Lower leg skin (tissue), 4 donors: ENCODE data around the gene MRPL58. TPM values are rescaled to one million over a fixed set of nuclear protein-coding genes. Genes with fewer than 3 reads are reported as not detected.
A peak's percentile ranks its signal among the peaks of the same experiment; 100 is the strongest.

Source experiments
- DNase-seq, 2 donors: peaks; one replicate each; pipeline ENCODE4 v3.0.0-alpha.2; 2019; ENCODE audit warnings: low spot score in 2 of 2
- H3K4me3 ChIP-seq: fragments of 200-600 bp; sonication (generic); 2 replicates; pipeline ENCODE4 v1.5.1; 2017; ENCODE audit warnings: mild to moderate bottlenecking, low read depth; ENCODE audit not compliant: poor library complexity, severe bottlenecking
- POLR2A ChIP-seq, 2 donors: fragments of 450-650 bp; IDR thresholded peaks; one replicate each; pipeline ENCODE4 v1.6.1; 2016 to 2017; ENCODE audit warnings: antibody characterized with exemption in 2 of 2, mild to moderate bottlenecking in 1 of 2, moderate library complexity in 1 of 2
- WGBS, 2 donors: methylation state at CpG; one replicate each; pipeline ENCODE4 v1.1.5; 2018; 5-methylcytosine and 5-hydroxymethylcytosine counted together
- intact Hi-C: fragments of 100-400 bp; cut with DNase I; formaldehyde crosslinking; loops from one replicate; pipeline ENCODE4 v1.15.0; 2023; ENCODE audit warnings: low total_unique reads
- total RNA-seq, 4 donors: library from RNA; depleted of rRNA; stranded (reverse); fragments of >200 nt; gene quantifications; one replicate each; pipeline ENCODE4 v1.1.0, GENCODE V29; 2016
- TF ChIP-seq, protein P1 (sequence below), 3 donors: fragments of 450-650 bp; IDR thresholded peaks; one replicate each; pipeline ENCODE4 v1.5.1; 2016; ENCODE audit warnings: antibody characterized with exemption in 3 of 3, mild to moderate bottlenecking in 3 of 3, moderate library complexity in 2 of 3

Gene MRPL58
- total RNA-seq, 4 donors from 2014 or later, result 48.6 to 76.4 (median 58.8) TPM

GRCh38 chr17:75046407-75047289 is 34.2 kb downstream of the MRPL58 start, which contains the start of the genes ATP5PD and KCTD2:
ATP5PD (minus strand) TSS chr17:75046969; CDS start chr17:75042650, 4,319 bp downstream.
KCTD2 (plus strand) TSS chr17:75047225; CDS start chr17:75047251, 26 bp downstream.
- DNase-seq, result peak; percentile 94 to 99
- intact Hi-C loops, result no loop called here
- TF ChIP-seq, protein P1, sequence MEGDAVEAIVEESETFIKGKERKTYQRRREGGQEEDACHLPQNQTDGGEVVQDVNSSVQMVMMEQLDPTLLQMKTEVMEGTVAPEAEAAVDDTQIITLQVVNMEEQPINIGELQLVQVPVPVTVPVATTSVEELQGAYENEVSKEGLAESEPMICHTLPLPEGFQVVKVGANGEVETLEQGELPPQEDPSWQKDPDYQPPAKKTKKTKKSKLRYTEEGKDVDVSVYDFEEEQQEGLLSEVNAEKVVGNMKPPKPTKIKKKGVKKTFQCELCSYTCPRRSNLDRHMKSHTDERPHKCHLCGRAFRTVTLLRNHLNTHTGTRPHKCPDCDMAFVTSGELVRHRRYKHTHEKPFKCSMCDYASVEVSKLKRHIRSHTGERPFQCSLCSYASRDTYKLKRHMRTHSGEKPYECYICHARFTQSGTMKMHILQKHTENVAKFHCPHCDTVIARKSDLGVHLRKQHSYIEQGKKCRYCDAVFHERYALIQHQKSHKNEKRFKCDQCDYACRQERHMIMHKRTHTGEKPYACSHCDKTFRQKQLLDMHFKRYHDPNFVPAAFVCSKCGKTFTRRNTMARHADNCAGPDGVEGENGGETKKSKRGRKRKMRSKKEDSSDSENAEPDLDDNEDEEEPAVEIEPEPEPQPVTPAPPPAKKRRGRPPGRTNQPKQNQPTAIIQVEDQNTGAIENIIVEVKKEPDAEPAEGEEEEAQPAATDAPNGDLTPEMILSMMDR (IDR thresholded peaks at IDR 0.05), result no peak
- peak in 1 of 2 donors; percentile 82 for TF ChIP-seq POLR2A (IDR thresholded peaks at IDR 0.05)
- H3K4me3 ChIP-seq, result peak within 1 kb of the TSS; percentile 98
- WGBS, 2 donors, result 1% methylated on average over 44 to 47 of the region's 72 CpGs

- peak; percentile 33 to 90 for DNase-seq
- 1 to 3% methylated on average over 11 to 16 of the region's 38 CpGs for WGBS, 2 donors
These were observed 35.1 kb downstream of the MRPL58 start for GRCh38 chr17:75047398-75048098.

GRCh38 chr17:75048249-75048878 is 35.9 kb downstream of the MRPL58 start:
- H3K4me3 ChIP-seq, result peak overlapping the region; percentile 65
- 11 to 19% methylated on average over 5 of the region's 5 CpGs for WGBS, 2 donors
- intact Hi-C loops, result no loop called here
- DNase-seq, result no peak
- TF ChIP-seq, protein P1 (IDR thresholded peaks at IDR 0.05), result no peak
- TF ChIP-seq POLR2A (IDR thresholded peaks at IDR 0.05), result no peak

More at GRCh38 chr17:75047398-75048098, 35.1 kb downstream of the MRPL58 start:
- TF ChIP-seq POLR2A (IDR thresholded peaks at IDR 0.05), result no peak
- TF ChIP-seq, protein P1 (IDR thresholded peaks at IDR 0.05), result no peak
- H3K4me3 ChIP-seq, result peak overlapping the region; percentile 65
- intact Hi-C loops, result no loop called here

DNA sequence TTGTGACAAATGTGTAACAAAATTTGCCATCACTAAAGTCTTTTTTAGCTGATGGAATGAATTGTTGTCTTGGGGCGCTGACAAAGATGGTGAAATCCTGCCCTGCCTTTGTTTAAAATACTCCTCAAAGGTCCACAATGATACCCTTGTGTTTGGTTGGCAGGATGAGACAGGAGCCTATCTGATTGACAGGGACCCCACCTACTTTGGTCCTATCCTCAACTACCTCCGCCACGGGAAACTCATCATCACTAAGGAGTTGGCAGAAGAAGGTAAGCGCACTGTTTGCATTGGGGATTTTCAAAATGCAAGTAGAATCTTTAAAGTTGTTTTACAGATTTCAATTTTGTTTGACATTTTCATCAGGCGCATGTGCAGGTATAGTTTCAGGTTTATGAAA is 36.6 kb downstream of the MRPL58 start:
- H3K4me3 ChIP-seq, result no peak overlapping the region
- WGBS, 2 donors, result 68 to 73% methylated on average over 5 of the region's 5 CpGs
- no peak for TF ChIP-seq POLR2A (IDR thresholded peaks at IDR 0.05)
- TF ChIP-seq, protein P1 (IDR thresholded peaks at IDR 0.05), result no peak
- intact Hi-C loops, result no loop called here
- DNase-seq, result no peak

- DNase-seq, result no peak
- no peak for TF ChIP-seq POLR2A (IDR thresholded peaks at IDR 0.05)
- TF ChIP-seq, protein P1 (IDR thresholded peaks at IDR 0.05), result no peak
- no peak overlapping the region for H3K4me3 ChIP-seq
- intact Hi-C loops, result no loop called here
These were observed 37.2 kb downstream of the MRPL58 start for GRCh38 chr17:75049706-75050105.
